ENCODE results near the gene MANF. TPM values are rescaled to one million over a fixed set of nuclear protein-coding genes. Genes with fewer than 3 reads are reported as not detected.

Gene MANF
- total and polyA plus RNA-seq, 4 donors, result 40.1 to 173 (median 86.7) TPM

- no peak for TF ChIP-seq CTCF (IDR thresholded peaks at IDR 0.05; ENCODE audit: control extremely low read depth, extremely low read depth)
- H3K4me1 ChIP-seq (ENCODE audit: control insufficient read depth in 5 of 5, insufficient read depth in 5 of 5, low read length in 5 of 5), result peaks cover 0 to 23% (median 4%) of the 10 kb centered on the region in 5 donors
- WGBS, 2 donors, result 91 to 95% methylated on average over 4 of the region's 4 CpGs
- DNase-seq (peak in 1 of 3 donors; percentile 4), ATAC-seq (ENCODE audit: insufficient read depth, low FRiP score) (no peak)
- no peak overlapping the region for H3K27ac ChIP-seq (ENCODE audit: low read depth in 1 of 2, low read length in 1 of 2)
- no peak overlapping the region for H3K4me3 ChIP-seq
- H3K27me3 ChIP-seq (ENCODE audit: control insufficient read depth in 3 of 3, insufficient read depth in 3 of 3, low read length in 2 of 3), result no peaks in the 10 kb centered on the region
- H3K9ac ChIP-seq (ENCODE audit: insufficient read depth in 1 of 2, low read length in 2 of 2), result no peak overlapping the region
- H3K9me3 ChIP-seq (ENCODE audit: control insufficient read depth in 4 of 4, insufficient read depth in 3 of 4, low read length in 3 of 4), result no peaks in the 10 kb centered on the region
- H3K36me3 ChIP-seq (ENCODE audit: control insufficient read depth in 4 of 4, insufficient read depth in 4 of 4, low read length in 4 of 4), result peaks cover 0 to 11% (median 4%) of the 10 kb centered on the region in 4 donors
Measured at GRCh38 chr3:51382076-51382745, 2.9 kb upstream of the MANF start.

DNA sequence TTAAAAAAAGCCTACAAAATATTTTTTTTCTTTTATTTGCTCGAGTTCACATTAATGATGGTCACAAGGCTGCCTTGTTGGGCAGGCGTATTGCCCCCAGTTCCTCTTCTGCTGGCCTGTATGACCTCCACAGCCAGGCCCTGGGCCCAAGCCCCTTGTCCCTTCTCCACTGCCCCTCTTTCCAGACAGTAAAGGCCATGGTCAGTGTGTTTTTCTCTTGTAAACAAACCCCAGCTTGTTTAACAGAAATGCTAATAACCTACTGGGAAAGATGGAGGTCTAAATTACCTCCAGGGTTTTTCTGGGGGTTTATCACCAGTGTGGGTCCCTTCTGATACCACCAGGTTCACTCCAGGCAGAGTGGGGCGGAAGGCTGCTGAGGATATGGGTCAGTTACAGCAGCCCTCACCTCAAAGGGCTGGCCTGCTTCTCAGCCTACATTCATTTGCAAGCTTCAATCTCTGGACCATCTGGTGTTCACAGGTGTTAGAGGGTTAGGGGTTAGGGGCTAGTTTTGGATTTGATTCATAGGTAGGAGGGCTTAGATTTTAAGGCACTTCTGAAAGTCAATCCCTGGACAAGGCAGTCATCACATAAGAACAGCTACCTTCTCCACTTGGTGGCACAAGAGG is 2.0 kb upstream of the MANF start:
- 91 to 96% methylated on average over 3 of the region's 3 CpGs for WGBS, 2 donors
- H3K9me3 ChIP-seq (ENCODE audit: control insufficient read depth in 4 of 4, insufficient read depth in 3 of 4, low read length in 3 of 4), result no peaks in the 10 kb centered on the region
- H3K27ac ChIP-seq (ENCODE audit: low read depth in 1 of 2, low read length in 1 of 2), result no peak overlapping the region
- H3K27me3 ChIP-seq (ENCODE audit: control insufficient read depth in 3 of 3, insufficient read depth in 3 of 3, low read length in 2 of 3), result no peaks in the 10 kb centered on the region
- no peak for TF ChIP-seq CTCF (IDR thresholded peaks at IDR 0.05; ENCODE audit: control extremely low read depth, extremely low read depth)
- ATAC-seq (ENCODE audit: insufficient read depth, low FRiP score) (no peak), DNase-seq (peak in 1 of 3 donors; percentile 3)
- no peak overlapping the region for H3K9ac ChIP-seq (ENCODE audit: insufficient read depth in 1 of 2, low read length in 2 of 2)
- no peak overlapping the region for H3K4me3 ChIP-seq
- peaks cover 0 to 30% (median 8%) of the 10 kb centered on the region in 5 donors for H3K4me1 ChIP-seq (ENCODE audit: control insufficient read depth in 5 of 5, insufficient read depth in 5 of 5, low read length in 5 of 5)
- H3K36me3 ChIP-seq (ENCODE audit: control insufficient read depth in 4 of 4, insufficient read depth in 4 of 4, low read length in 4 of 4), result peaks cover 5 to 18% (median 6%) of the 10 kb centered on the region in 4 donors

DNA sequence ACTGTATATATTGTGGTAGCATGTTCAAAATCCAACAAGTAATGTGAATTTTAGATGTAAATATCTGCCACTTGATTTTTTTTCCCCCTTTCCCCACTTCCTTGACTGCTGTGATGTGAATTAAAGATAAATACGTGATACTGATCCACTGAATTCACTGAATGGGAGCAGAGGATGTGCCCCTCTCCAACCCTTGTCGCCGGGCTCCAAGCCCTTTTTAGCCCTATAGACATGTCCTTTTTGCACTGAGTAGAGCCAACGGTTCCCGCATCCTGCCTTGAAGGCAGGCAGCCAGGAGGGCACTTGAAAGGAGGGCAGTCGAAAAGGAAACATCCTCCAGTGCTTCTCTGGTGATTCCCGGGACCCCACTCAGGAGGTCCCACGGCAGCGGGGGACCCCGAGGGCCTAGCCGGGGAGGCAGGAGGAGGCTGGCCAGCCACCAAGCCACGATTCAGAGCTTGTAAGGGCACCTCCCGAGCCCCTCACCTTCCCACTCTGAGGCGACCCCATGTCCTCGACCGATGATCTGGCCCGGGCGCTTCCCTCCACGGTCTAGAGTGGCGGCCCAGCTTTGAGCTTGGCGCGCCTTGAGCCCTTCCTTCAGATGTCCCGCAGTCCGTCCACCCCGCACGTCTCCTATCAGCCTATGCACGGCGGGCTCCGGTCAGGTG is 901 bp upstream of the MANF start:
- Histone ChIP-seq H3K4me1 (ENCODE audit: control insufficient read depth in 5 of 5, insufficient read depth in 5 of 5, low read length in 5 of 5) (peaks cover 0 to 33% (median 10%) of the 10 kb centered on the region in 5 donors), H3K27ac (ENCODE audit: low read depth in 1 of 2, low read length in 1 of 2) (peak overlapping the region; percentile 90 to 93)

More for the DNA sequence above, 901 bp upstream of the MANF start:
- no peaks in the 10 kb centered on the region for H3K9me3 ChIP-seq (ENCODE audit: control insufficient read depth in 4 of 4, insufficient read depth in 3 of 4, low read length in 3 of 4)
- H3K4me3 ChIP-seq, result peak overlapping the region; percentile 79
- no peaks in the 10 kb centered on the region for H3K27me3 ChIP-seq (ENCODE audit: control insufficient read depth in 3 of 3, insufficient read depth in 3 of 3, low read length in 2 of 3)
- H3K9ac ChIP-seq (ENCODE audit: insufficient read depth in 1 of 2, low read length in 2 of 2), result peak overlapping the region; percentile 82 to 87
- 0 to 1% methylated on average over 28 to 29 of the region's 29 CpGs for WGBS, 2 donors
- DNase-seq, result peak; percentile 24 to 36 (median 34)
- no peak for ATAC-seq (ENCODE audit: insufficient read depth, low FRiP score)
- peaks cover 5 to 23% (median 13%) of the 10 kb centered on the region in 4 donors for H3K36me3 ChIP-seq (ENCODE audit: control insufficient read depth in 4 of 4, insufficient read depth in 4 of 4, low read length in 4 of 4)
- TF ChIP-seq CTCF (IDR thresholded peaks at IDR 0.05; ENCODE audit: control extremely low read depth, extremely low read depth), result no peak
